Choroid plexus epithelial cell (primary cell): ENCODE measurements around the gene NFATC2.
"Not testable (repeated sequence)": the region's sequence is repeated elsewhere in the genome, so short reads cannot be mapped to it uniquely, and the experiment has no call there.

Experiments
- DNase-seq: peaks from one replicate; pipeline ENCODE4 v3.0.0-alpha.2; 2010; ENCODE audit warnings: low read depth
- H3K4me3 ChIP-seq: 2 replicates; pipeline ENCODE4 v1.5.1; 2011; ENCODE audit warnings: low read depth, mild to moderate bottlenecking, control low read depth, low read length, moderate library complexity
- TF ChIP-seq, protein P1 (sequence below): conservative IDR thresholded peaks from 2 replicates; pipeline ENCODE4 v1.5.1; 2011; ENCODE audit warnings: low read depth, mild to moderate bottlenecking, control low read depth, inconsistent platforms, low read length, moderate library complexity

Gene NFATC2

DNA sequence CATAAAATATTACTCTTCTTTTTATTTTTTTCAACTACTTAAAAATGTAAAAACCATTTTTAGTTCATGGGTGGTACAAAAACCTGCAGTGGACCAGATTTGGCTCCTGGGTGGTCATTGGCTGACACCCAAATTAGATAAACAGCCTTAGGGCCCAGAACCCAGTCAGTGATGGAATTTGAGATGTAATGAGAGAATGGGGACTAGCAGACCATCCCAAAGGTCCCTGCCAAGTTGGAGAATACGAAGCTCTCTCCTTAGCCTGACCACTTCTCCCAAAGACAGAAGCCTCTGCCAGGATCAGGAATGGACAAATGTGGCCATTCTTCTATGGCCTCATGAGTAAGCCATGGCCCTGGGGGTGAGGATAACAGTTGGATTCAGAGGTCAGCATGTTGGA lies 194.7 kb downstream of the NFATC2 start:
- no peak overlapping the region for H3K4me3 ChIP-seq
- DNase-seq = no peak
- TF ChIP-seq, protein P1, sequence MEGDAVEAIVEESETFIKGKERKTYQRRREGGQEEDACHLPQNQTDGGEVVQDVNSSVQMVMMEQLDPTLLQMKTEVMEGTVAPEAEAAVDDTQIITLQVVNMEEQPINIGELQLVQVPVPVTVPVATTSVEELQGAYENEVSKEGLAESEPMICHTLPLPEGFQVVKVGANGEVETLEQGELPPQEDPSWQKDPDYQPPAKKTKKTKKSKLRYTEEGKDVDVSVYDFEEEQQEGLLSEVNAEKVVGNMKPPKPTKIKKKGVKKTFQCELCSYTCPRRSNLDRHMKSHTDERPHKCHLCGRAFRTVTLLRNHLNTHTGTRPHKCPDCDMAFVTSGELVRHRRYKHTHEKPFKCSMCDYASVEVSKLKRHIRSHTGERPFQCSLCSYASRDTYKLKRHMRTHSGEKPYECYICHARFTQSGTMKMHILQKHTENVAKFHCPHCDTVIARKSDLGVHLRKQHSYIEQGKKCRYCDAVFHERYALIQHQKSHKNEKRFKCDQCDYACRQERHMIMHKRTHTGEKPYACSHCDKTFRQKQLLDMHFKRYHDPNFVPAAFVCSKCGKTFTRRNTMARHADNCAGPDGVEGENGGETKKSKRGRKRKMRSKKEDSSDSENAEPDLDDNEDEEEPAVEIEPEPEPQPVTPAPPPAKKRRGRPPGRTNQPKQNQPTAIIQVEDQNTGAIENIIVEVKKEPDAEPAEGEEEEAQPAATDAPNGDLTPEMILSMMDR = no peak

DNA sequence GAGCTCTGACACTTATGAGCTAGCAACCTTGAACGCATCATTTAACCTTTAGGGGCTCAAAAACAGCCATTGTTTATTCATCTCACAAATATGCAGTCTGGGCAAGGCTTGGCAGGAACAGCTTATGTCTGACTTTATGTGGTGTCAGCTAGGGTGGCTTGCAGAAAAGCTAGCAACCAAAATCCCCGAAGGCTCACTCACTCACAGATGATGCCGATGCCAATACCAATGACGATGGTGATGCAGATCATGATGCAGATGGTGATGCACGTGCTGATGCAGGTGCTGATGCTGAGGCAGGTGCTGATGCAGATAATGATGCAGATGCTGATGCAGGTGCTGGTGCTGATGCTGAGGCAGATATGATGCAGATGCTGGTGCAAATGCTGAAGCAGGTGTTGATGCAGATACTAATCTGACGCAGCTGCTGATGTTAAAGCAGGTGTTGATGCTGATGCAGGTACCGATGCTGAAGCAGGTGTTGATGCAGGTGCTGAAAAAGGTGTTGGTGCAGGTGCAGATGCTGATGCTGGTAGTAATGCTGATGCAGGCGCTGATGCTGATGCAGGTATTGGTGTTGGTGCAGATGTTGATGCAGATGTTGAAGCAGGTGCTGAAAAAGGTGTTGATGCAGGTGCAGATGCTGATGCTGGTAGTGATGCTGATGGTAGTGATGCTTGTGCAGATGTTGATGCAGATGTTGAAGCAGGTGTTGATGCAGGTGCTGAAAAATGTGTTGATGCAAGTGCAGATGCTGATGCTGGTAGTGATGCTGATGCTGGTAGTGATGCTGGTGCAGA lies 195.6 kb downstream of the NFATC2 start:
- no peak overlapping the region for H3K4me3 ChIP-seq
- TF ChIP-seq, protein P1 = no peak
- peak; percentile 40 for DNase-seq

DNA sequence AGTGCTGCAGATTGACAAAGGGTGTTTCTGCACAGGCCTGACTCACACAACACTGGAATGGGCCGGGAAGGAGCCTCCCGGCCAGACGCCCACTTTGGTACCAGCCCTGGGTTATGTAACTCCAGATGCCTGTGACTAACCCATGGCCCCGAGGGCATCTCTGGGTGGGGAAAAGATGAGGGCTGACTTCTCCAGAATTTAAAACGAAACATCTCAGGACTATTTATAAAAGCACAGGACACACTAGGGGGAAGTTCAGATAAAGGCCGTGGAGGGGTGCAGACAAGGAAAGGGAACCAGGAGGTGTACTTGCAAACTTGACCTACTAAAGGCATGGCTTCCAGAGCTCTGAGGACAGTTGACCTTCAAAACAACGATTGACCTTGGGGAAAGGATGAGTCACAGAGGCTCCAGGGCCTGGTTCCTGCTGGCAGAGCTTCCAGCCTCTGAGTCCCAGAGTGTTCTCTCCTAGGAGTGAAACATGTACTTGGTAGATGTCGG lies 196.9 kb downstream of the NFATC2 start:
- DNase-seq = peak; percentile 83
- H3K4me3 ChIP-seq = no peak overlapping the region
- TF ChIP-seq, protein P1 = no peak

DNA sequence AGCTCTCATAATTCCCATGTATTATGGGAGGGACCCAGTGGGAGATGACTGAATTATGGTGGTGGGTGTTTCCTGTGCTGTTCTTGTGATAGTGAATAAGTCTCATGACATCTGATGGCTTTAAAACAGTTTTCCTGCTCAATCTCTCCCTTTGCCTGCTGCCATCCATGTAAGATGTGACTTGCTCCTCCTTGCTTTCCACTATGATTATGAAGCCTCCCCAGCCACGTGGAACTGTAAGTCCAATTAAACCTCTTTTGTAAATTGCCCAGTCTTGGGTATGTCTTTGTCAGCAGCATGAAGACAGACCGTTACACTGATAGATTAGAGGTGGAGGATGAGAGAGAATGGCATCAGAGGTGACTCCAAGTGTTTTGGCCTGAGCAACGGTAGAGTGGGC lies 198.7 kb downstream of the NFATC2 start:
- DNase-seq, H3K4me3 ChIP-seq: not testable (repeated sequence)

DNA sequence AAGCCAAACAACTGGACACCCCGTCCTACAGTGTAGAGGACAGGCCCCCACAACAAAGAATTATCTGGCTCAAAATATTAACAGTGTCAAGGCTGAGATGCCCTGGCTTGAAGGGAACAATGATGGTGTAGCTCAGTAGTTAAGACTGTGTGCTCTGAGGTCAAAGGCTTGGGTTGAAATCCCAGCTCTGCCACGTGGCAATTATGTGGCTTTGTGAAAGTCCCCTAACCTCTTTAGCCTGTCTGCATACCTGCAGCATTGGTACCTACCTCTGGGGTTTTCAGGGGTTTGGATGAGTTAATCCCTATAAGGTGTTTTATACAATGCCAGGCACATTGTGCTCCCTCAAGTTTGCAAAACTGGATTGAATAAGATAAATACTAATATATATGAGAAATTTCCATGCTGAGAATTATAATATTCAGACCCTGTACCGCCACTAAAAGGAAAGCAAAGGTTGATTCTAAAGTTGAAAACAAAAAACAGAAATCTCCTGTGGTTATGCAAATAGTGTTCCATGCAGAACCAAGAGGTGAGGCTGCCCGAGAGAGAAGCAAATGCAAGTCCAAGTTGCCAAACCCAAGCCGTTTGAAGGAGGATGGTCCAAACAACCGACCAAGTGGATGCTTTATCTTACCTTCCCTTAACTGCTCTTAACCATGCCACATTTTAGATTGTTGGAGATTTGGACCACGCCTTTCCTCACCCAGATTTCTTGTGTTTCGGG lies 199.8 kb downstream of the NFATC2 start:
- H3K4me3 ChIP-seq = no peak overlapping the region
- no peak for DNase-seq
- TF ChIP-seq, protein P1 = no peak

DNA sequence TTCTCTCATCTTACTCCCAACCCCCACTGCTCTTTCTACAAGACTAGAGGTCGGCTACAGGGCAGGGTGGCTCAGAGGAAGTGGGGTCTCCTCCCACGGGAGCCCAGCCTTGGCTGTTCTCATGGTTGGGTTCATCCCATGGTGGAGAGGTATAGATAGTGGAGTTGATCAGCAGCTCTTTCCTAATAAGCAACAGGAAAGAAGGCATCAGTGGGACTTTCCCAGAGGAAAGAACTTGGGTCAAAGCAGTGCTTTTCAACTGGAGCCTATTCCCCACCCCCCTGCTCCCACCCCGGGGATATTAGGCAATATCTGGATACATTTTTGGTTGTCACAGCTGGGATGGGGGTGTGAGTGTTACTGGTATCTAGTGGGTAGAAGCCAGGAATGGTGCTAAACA lies 200.9 kb downstream of the NFATC2 start:
- TF ChIP-seq, protein P1 = no peak
- peak; percentile 60 for DNase-seq

DNA sequence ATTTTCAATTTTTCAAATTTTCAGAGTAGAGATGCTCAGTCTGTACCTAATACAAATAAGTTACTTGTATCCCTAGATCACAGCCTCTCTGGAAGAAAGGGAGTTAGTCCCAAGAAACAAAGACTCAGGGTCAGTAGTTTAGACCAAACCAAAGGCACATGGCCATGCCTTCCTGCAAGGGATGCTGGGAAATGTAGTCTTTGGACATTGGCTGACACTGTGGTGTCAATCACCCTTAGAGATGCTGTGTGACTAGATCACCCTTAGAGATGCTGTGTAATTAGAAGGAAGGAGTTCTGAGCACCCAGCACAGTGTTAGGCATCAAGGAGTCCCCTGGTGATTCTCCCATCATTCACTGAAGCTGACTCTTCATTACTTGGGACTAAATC lies 202.1 kb downstream of the NFATC2 start:
- H3K4me3 ChIP-seq = no peak overlapping the region
- TF ChIP-seq, protein P1 = no peak
- no peak for DNase-seq

More for the DNA sequence above, 200.9 kb downstream of the NFATC2 start:
- no peak overlapping the region for H3K4me3 ChIP-seq
